ENCODE measurements around the gene FHOD3. TPM values are rescaled to one million over a fixed set of nuclear protein-coding genes. Genes with fewer than 3 reads are reported as not detected.

FHOD3 gene
- total and polyA plus RNA-seq, 2 of the 4 experiments (the other 2 are of a cell fraction) = 14.6 to 16.0 TPM

- H2AK5ac ChIP-seq (ENCODE audit: low read depth, low read length) = no peak overlapping the region
- peaks cover 0 to 8% of the 10 kb centered on the region in 2 experiments; a peak in 1 of 4 replicates for H3K79me1 ChIP-seq (ENCODE audit: low read depth in 1 of 2, low read length in 2 of 2)
- H3K18ac ChIP-seq (ENCODE audit: low read depth, low read length) = no peak overlapping the region
- H2BK15ac ChIP-seq (ENCODE audit: low read depth, low read length) = no peak overlapping the region
- H3K9me3 ChIP-seq (ENCODE audit: control insufficient read depth, insufficient read depth, low read length) = no peaks in the 10 kb centered on the region
- no peak overlapping the region for H3K9ac ChIP-seq (ENCODE audit: low read depth, low read length)
- H3K56ac ChIP-seq (ENCODE audit: extremely low read depth, insufficient read depth, low read length) = no peak overlapping the region
- TF ChIP-seq FOS (IDR thresholded peaks at IDR 0.05; ENCODE audit: low read depth, low read length) (no peak), RAD21 (IDR thresholded peaks at IDR 0.05; ENCODE audit: low read length) (no peak), USF2 (IDR thresholded peaks at IDR 0.05; ENCODE audit: low read depth, low read length) (no peak), BHLHE40 (IDR thresholded peaks at IDR 0.05; ENCODE audit: low read depth, low read length) (no peak)
- no peaks in the 10 kb centered on the region for H4K20me1 ChIP-seq (ENCODE audit: insufficient read depth, low read length)
- no peak overlapping the region for H4K8ac ChIP-seq (ENCODE audit: low read depth in 2 of 2, low read length in 2 of 2)
- ChIA-PET POLR2A (ENCODE audit: unreplicated experiment) (no interaction called here), CTCF (no interaction called here)
- H3K23ac ChIP-seq (ENCODE audit: low read depth, low read length) = no peak overlapping the region
- no peak overlapping the region for H3K14ac ChIP-seq (replicated peaks; ENCODE audit: low read depth, low read length)
- no peaks in the 10 kb centered on the region for H3K4me1 ChIP-seq (ENCODE audit: control insufficient read depth, insufficient read depth, low read length)
- H3K36me3 ChIP-seq (ENCODE audit: control insufficient read depth, insufficient read depth, low read length) = no peaks in the 10 kb centered on the region
- H2BK20ac ChIP-seq (ENCODE audit: low read depth, low read length) = no peak overlapping the region
- intact Hi-C loops (cut with micrococcal nuclease) = no loop called here
- no peak overlapping the region for H2AFZ ChIP-seq (replicated peaks; ENCODE audit: low read length, poor library complexity)
- no peak overlapping the region for H3K4me3 ChIP-seq (ENCODE audit: insufficient read depth, low read depth, low read length)
- ATAC-seq (ENCODE audit: low read depth) (no peak), DNase-seq (no peak)
- no peak overlapping the region for H2AK9ac ChIP-seq (replicated peaks; ENCODE audit: low read depth, low read length, poor library complexity)
- no peak overlapping the region for H3K4me2 ChIP-seq (ENCODE audit: low read depth, low read length)
- BruUV-seq (replicated peaks) = no TSS peak
- H3K27ac ChIP-seq (ENCODE audit: insufficient read depth, low read length) = no peak overlapping the region
- no peaks in the 10 kb centered on the region for H3K27me3 ChIP-seq (ENCODE audit: control insufficient read depth, insufficient read depth, low read length)
- H2BK5ac ChIP-seq (ENCODE audit: low read depth, low read length, poor library complexity, severe bottlenecking) = no peak overlapping the region
- no peak overlapping the region for H2BK120ac ChIP-seq (ENCODE audit: low read depth, low read length)
- dilution Hi-C loops (cut with HindIII; ENCODE audit: low sequenced_read_pairs, unreplicated experiment) = no loop called here
- H4K91ac ChIP-seq (ENCODE audit: insufficient read depth, low read depth, low read length) = no peak overlapping the region
- in situ Hi-C loops (cut with MboI; ENCODE audit: low sequenced_read_pairs) = no loop called here
- WGBS, 2 experiments (ENCODE audit: extremely low coverage in 2 of 2, insufficient read length in 1 of 2) = no CpG with 5 or more reads among the region's 2 CpGs
- no peak overlapping the region for H4K5ac ChIP-seq (ENCODE audit: low read depth, low read length)
- no peak overlapping the region for H3K4ac ChIP-seq (ENCODE audit: low read depth, low read length)
- H3K9me1 ChIP-seq (ENCODE audit: insufficient read depth, low read length) = no peaks in the 10 kb centered on the region
Observed at GRCh38 chr18:36401462-36401861, 103.9 kb downstream of the FHOD3 start.

All from IMR-90 (cell line).